Liver (tissue), 9 donors: ENCODE results near the gene PBOV1. TPM values are rescaled to one million over a fixed set of nuclear protein-coding genes. Genes with fewer than 3 reads are reported as not detected.

Experiments
- DNase-seq: peaks from one replicate; pipeline ENCODE4 v3.0.0-alpha.2; 2017; ENCODE audit warnings: low spot score
- H3K27ac ChIP-seq, 2 donors: one replicate each; pipeline ENCODE4 v1.7.0; 2013; ENCODE audit warnings: inconsistent platforms in 2 of 2, low read length in 2 of 2, control low read depth in 1 of 2, low read depth in 1 of 2, mild to moderate bottlenecking in 1 of 2
- H3K27me3 ChIP-seq, 4 donors: one replicate each; pipeline versions ENCODE4 v1.6.1 to v1.7.0; 2013; ENCODE audit warnings: low read length in 3 of 4, inconsistent platforms in 1 of 4, mild to moderate bottlenecking in 1 of 4, moderate library complexity in 1 of 4; ENCODE audit not compliant: control insufficient read depth in 4 of 4, insufficient read depth in 4 of 4
- H3K36me3 ChIP-seq, 4 donors: one replicate each; pipeline versions ENCODE4 v1.6.1 to v1.7.0; 2013; ENCODE audit warnings: low read length in 3 of 4, mild to moderate bottlenecking in 3 of 4, low read depth in 1 of 4, moderate library complexity in 1 of 4; ENCODE audit not compliant: control insufficient read depth in 4 of 4, insufficient read depth in 3 of 4
- H3K4me1 ChIP-seq, 4 donors: one replicate each; pipeline versions ENCODE4 v1.6.1 to v1.7.0; 2013; ENCODE audit warnings: low read length in 3 of 4, mild to moderate bottlenecking in 3 of 4, moderate library complexity in 1 of 4; ENCODE audit not compliant: control insufficient read depth in 4 of 4, insufficient read depth in 4 of 4
- H3K4me3 ChIP-seq, 3 donors: one replicate each; pipeline versions ENCODE4 v1.6.1 to v1.7.0; 2013; ENCODE audit warnings: low read length in 3 of 3, control low read depth in 1 of 3, low read depth in 1 of 3, mild to moderate bottlenecking in 1 of 3
- H3K9ac ChIP-seq, 2 donors: one replicate each; pipeline ENCODE4 v1.7.0; 2013; ENCODE audit warnings: low read length in 2 of 2, mild to moderate bottlenecking in 2 of 2, moderate library complexity in 2 of 2, control low read depth in 1 of 2, low read depth in 1 of 2
- H3K9me3 ChIP-seq, 4 donors: one replicate each; pipeline versions ENCODE4 v1.6.1 to v1.7.0; 2013; ENCODE audit warnings: low read length in 3 of 4; ENCODE audit not compliant: control insufficient read depth in 4 of 4
- EGR1 ChIP-seq, 2 donors: IDR thresholded peaks; 2 replicates each; pipeline ENCODE4 v1.6.1; 2016 to 2018; ENCODE audit warnings: antibody characterized with exemption in 2 of 2, low read depth in 2 of 2
- FOXA1 ChIP-seq: IDR thresholded peaks from 2 replicates; pipeline ENCODE4 v1.6.1; 2016; ENCODE audit warnings: antibody characterized with exemption
- FOXA2 ChIP-seq: IDR thresholded peaks from 2 replicates; pipeline ENCODE4 v1.6.1; 2016; ENCODE audit warnings: antibody characterized with exemption
- GABPA ChIP-seq, 2 donors: IDR thresholded peaks in 1 of 2; conservative IDR thresholded peaks in 1 of 2; 2 replicates each; pipeline ENCODE4 v1.6.1; 2016; ENCODE audit warnings: antibody characterized with exemption in 2 of 2, mild to moderate bottlenecking in 1 of 2, moderate library complexity in 1 of 2
- HNF4A ChIP-seq, 2 donors: conservative IDR thresholded peaks; 2 replicates each; pipeline ENCODE4 v1.6.1; 2016; ENCODE audit warnings: antibody characterized with exemption in 2 of 2, mild to moderate bottlenecking in 2 of 2
- HNF4G ChIP-seq: IDR thresholded peaks from 2 replicates; pipeline ENCODE4 v1.6.1; 2016; ENCODE audit warnings: antibody characterized with exemption
- JUND ChIP-seq, 2 donors: IDR thresholded peaks; 2 replicates each; pipeline ENCODE4 v1.6.1; 2016; ENCODE audit warnings: antibody characterized with exemption in 2 of 2
- NR2F2 ChIP-seq: IDR thresholded peaks from 2 replicates; pipeline ENCODE4 v1.6.1; 2016; ENCODE audit warnings: antibody characterized with exemption
- RAD21 ChIP-seq, 2 donors: IDR thresholded peaks; 2 replicates each; pipeline ENCODE4 v1.6.1; 2016; ENCODE audit warnings: antibody characterized with exemption in 2 of 2, mild to moderate bottlenecking in 2 of 2
- RXRA ChIP-seq, 2 donors: IDR thresholded peaks; 2 replicates each; pipeline ENCODE4 v1.6.1; 2017 to 2018; ENCODE audit warnings: antibody characterized with exemption in 2 of 2, mild to moderate bottlenecking in 1 of 2
- SP1 ChIP-seq: IDR thresholded peaks from 2 replicates; pipeline ENCODE4 v1.6.1; 2018; ENCODE audit warnings: antibody characterized with exemption, mild to moderate bottlenecking
- TAF1 ChIP-seq: conservative IDR thresholded peaks from 2 replicates; pipeline ENCODE4 v1.6.1; 2016; ENCODE audit warnings: antibody characterized with exemption, mild to moderate bottlenecking
- YY1 ChIP-seq: IDR thresholded peaks from 2 replicates; pipeline ENCODE4 v1.6.1; 2016; ENCODE audit warnings: antibody characterized with exemption, mild to moderate bottlenecking
- WGBS: extraction: QIAGEN DNeasy Blood & Tissue Kit; methylation state at CpG from one replicate; pipeline ENCODE4 v1.1.7; 2013; 5-methylcytosine and 5-hydroxymethylcytosine counted together
- polyA plus RNA-seq, 2 donors: library from polyadenylated mRNA; stranded (reverse) in 1 of 2; unstranded in 1 of 2; fragments of 200-250 nt in 1 of 2; fragments of >200 nt in 1 of 2; fragmentation: Nextera tagmentation in 1 of 2; extraction: Ambion mirVana in 1 of 2; gene quantifications; one replicate each; pipeline versions ENCODE4 v1.2.1 to v1.2.3, GENCODE V29; 2013 to 2015
- total RNA-seq, 2 donors: library from RNA; depleted of rRNA; stranded (reverse); fragments of >200 nt; gene quantifications; one replicate each; pipeline ENCODE4 v1.2.3, GENCODE V29; 2014
- TF ChIP-seq, protein P1 (sequence below): IDR thresholded peaks from 2 replicates; pipeline ENCODE4 v1.6.1; 2016; ENCODE audit warnings: antibody characterized with exemption
- TF ChIP-seq, protein P2 (sequence below): IDR thresholded peaks from 2 replicates; pipeline ENCODE4 v1.6.1; 2016; ENCODE audit warnings: antibody characterized with exemption, mild to moderate bottlenecking
- TF ChIP-seq, protein P3 (sequence below): IDR thresholded peaks from 2 replicates; pipeline ENCODE4 v1.6.1; 2016; ENCODE audit warnings: antibody characterized with exemption
- TF ChIP-seq, protein P4 (sequence below): fragments of 150-350 bp; IDR thresholded peaks from 2 replicates; pipeline ENCODE4 v1.5.1; 2017; ENCODE audit warnings: improper control_type of control experiment, low read depth, low read length; ENCODE audit not compliant: missing input control
- TF ChIP-seq, protein P5 (sequence below): IDR thresholded peaks from 2 replicates; pipeline ENCODE4 v1.6.1; 2016; ENCODE audit warnings: antibody characterized with exemption
- donor health status: healthy.
- donor health status: healthy.
- donor health status: healthy.
- donor health status: healthy.
- donor health status: healthy.

Gene PBOV1
- total and polyA plus RNA-seq, 4 donors = not detected

DNA sequence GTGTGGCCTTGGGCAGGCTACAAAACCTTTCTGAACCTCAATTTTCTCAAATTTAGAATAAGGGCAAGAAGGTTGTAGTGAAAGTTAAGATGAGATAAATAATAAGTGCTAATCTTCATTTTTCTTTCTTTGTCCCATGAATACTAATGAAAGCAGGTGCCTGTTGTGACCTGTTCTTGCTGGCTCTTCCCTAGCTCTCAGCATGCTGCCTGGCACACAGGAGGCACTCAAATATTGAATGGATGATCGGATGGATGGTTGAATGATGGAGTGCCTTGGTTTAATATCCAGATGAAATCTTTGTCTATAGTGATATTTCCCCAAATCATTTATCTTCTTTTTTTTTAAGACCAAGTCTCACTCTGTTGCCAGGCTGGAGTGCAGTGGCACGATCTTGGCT is 15.0 kb downstream of the PBOV1 start:
- TF ChIP-seq JUND (IDR thresholded peaks at IDR 0.05) = no peak
- TF ChIP-seq, protein P1, sequence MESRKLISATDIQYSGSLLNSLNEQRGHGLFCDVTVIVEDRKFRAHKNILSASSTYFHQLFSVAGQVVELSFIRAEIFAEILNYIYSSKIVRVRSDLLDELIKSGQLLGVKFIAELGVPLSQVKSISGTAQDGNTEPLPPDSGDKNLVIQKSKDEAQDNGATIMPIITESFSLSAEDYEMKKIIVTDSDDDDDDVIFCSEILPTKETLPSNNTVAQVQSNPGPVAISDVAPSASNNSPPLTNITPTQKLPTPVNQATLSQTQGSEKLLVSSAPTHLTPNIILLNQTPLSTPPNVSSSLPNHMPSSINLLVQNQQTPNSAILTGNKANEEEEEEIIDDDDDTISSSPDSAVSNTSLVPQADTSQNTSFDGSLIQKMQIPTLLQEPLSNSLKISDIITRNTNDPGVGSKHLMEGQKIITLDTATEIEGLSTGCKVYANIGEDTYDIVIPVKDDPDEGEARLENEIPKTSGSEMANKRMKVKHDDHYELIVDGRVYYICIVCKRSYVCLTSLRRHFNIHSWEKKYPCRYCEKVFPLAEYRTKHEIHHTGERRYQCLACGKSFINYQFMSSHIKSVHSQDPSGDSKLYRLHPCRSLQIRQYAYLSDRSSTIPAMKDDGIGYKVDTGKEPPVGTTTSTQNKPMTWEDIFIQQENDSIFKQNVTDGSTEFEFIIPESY = no peak
- H3K27ac ChIP-seq = no peak overlapping the region
- peaks cover 0 to 3% (median 0%) of the 10 kb centered on the region in 4 donors for H3K27me3 ChIP-seq
- no peak overlapping the region for H3K9ac ChIP-seq
- no peaks in the 10 kb centered on the region for H3K4me1 ChIP-seq
- H3K9me3 ChIP-seq = no peaks in the 10 kb centered on the region
- no peak for DNase-seq
- H3K4me3 ChIP-seq = no peak overlapping the region
- H3K36me3 ChIP-seq = no peaks in the 10 kb centered on the region
- WGBS = 90% methylated on average over 2 of the region's 2 CpGs

DNA sequence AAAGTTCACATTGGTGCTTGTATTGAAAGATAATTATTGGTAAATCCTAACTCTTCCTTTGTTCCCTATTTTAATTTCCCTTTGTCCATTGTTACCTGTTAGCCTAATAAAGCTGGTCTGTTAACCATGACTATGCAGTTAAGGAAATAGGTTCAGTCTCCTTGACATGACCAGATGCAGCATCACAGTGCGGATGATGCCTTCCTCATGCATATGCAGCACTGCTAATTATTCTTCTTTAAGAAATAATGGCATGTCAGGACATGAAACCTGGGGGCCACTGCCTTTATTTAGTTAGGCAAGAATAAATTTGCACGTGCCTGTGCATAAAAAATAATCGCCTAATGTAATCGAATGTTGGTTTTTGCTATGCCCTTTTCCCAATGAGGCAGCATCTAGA is 16.5 kb downstream of the PBOV1 start:
- peaks cover 0 to 3% (median 0%) of the 10 kb centered on the region in 4 donors for H3K27me3 ChIP-seq
- 92% methylated on average over 4 of the region's 4 CpGs for WGBS
- no peak overlapping the region for H3K9ac ChIP-seq
- H3K36me3 ChIP-seq = no peaks in the 10 kb centered on the region
- H3K4me3 ChIP-seq = no peak overlapping the region
- no peaks in the 10 kb centered on the region for H3K9me3 ChIP-seq
- TF ChIP-seq, protein P2, sequence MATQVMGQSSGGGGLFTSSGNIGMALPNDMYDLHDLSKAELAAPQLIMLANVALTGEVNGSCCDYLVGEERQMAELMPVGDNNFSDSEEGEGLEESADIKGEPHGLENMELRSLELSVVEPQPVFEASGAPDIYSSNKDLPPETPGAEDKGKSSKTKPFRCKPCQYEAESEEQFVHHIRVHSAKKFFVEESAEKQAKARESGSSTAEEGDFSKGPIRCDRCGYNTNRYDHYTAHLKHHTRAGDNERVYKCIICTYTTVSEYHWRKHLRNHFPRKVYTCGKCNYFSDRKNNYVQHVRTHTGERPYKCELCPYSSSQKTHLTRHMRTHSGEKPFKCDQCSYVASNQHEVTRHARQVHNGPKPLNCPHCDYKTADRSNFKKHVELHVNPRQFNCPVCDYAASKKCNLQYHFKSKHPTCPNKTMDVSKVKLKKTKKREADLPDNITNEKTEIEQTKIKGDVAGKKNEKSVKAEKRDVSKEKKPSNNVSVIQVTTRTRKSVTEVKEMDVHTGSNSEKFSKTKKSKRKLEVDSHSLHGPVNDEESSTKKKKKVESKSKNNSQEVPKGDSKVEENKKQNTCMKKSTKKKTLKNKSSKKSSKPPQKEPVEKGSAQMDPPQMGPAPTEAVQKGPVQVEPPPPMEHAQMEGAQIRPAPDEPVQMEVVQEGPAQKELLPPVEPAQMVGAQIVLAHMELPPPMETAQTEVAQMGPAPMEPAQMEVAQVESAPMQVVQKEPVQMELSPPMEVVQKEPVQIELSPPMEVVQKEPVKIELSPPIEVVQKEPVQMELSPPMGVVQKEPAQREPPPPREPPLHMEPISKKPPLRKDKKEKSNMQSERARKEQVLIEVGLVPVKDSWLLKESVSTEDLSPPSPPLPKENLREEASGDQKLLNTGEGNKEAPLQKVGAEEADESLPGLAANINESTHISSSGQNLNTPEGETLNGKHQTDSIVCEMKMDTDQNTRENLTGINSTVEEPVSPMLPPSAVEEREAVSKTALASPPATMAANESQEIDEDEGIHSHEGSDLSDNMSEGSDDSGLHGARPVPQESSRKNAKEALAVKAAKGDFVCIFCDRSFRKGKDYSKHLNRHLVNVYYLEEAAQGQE = no peak
- TF ChIP-seq HNF4A (conservative IDR thresholded peaks at IDR 0.05) (no peak), JUND (IDR thresholded peaks at IDR 0.05) (no peak), SP1 (no peak), FOXA2 (no peak), RAD21 (IDR thresholded peaks at IDR 0.05) (no peak), YY1 (no peak), RXRA (IDR thresholded peaks at IDR 0.05) (no peak), HNF4G (no peak), FOXA1 (no peak), TAF1 (no peak), GABPA (IDR thresholded peaks at IDR 0.05 in 1 of 2, conservative IDR thresholded peaks at IDR 0.05 in 1 of 2) (no peak), NR2F2 (no peak), EGR1 (IDR thresholded peaks at IDR 0.05; ENCODE audit: low read depth in 2 of 2) (no peak)
- TF ChIP-seq, protein P3, sequence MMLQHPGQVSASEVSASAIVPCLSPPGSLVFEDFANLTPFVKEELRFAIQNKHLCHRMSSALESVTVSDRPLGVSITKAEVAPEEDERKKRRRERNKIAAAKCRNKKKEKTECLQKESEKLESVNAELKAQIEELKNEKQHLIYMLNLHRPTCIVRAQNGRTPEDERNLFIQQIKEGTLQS = no peak
- TF ChIP-seq, protein P4, sequence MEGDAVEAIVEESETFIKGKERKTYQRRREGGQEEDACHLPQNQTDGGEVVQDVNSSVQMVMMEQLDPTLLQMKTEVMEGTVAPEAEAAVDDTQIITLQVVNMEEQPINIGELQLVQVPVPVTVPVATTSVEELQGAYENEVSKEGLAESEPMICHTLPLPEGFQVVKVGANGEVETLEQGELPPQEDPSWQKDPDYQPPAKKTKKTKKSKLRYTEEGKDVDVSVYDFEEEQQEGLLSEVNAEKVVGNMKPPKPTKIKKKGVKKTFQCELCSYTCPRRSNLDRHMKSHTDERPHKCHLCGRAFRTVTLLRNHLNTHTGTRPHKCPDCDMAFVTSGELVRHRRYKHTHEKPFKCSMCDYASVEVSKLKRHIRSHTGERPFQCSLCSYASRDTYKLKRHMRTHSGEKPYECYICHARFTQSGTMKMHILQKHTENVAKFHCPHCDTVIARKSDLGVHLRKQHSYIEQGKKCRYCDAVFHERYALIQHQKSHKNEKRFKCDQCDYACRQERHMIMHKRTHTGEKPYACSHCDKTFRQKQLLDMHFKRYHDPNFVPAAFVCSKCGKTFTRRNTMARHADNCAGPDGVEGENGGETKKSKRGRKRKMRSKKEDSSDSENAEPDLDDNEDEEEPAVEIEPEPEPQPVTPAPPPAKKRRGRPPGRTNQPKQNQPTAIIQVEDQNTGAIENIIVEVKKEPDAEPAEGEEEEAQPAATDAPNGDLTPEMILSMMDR = no peak
- TF ChIP-seq, protein P5, sequence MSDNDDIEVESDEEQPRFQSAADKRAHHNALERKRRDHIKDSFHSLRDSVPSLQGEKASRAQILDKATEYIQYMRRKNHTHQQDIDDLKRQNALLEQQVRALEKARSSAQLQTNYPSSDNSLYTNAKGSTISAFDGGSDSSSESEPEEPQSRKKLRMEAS = no peak
- TF ChIP-seq, protein P1 = no peak
- no peak for DNase-seq
- no peak overlapping the region for H3K27ac ChIP-seq
- no peaks in the 10 kb centered on the region for H3K4me1 ChIP-seq
